ENCODE measurements around the gene VAMP5. TPM values are rescaled to one million over a fixed set of nuclear protein-coding genes. Genes with fewer than 3 reads are reported as not detected.

Gene VAMP5
- total RNA-seq, 1 donor from 2014 or later: not detected

DNA sequence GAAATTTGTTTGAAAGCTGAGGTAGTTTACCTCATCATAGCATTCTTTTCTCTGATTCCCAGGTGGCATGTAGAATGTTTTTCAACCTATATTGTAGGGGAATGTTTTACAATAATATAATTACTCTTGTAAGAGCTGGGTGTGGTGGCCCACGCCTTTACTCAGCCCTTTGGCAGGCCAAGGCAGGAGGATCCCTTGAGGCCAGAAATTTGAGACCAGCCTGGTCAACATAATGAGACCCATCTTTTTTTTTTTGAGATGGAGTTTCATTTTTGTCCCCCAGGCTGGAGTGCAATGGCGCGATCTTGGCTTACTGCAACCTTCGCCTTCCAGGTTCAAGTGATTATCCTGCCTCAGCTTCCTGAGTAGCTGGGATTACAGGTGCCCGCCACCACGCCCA lies 35.4 kb downstream of the VAMP5 start:
- Histone ChIP-seq H3K4me2 (no peak overlapping the region), H3K36me3 (peaks cover 15% of the 10 kb centered on the region), H3K4me1 (peaks cover 10% of the 10 kb centered on the region), H2AFZ (replicated peaks) (no peak overlapping the region), H3K79me2 (ENCODE audit: low read depth) (peaks cover 58% of the 10 kb centered on the region), H3K27ac (no peak overlapping the region), H4K20me1 (ENCODE audit: low read depth) (peaks cover 37% of the 10 kb centered on the region), H3K9ac (no peak overlapping the region), H3K27me3 (no peaks in the 10 kb centered on the region), H3K4me3 (no peak overlapping the region), H3F3A (ENCODE audit: low read depth) (peaks cover 6% of the 10 kb centered on the region), H3K9me3 (ENCODE audit: low read depth) (no peaks in the 10 kb centered on the region)
- Mint-ChIP-seq H3K9me3 (no peaks in the 10 kb centered on the region), H3K4me3 (no peak overlapping the region), H3K27me3 (ENCODE audit: insufficient read depth, low read depth) (peaks cover 2% of the 10 kb centered on the region), H3K27ac (no peak overlapping the region), H3K4me1 (peaks cover 15% of the 10 kb centered on the region), H3K36me3 (peaks cover 16% of the 10 kb centered on the region)
- TF ChIP-seq EZH2phosphoT487 (IDR thresholded peaks at IDR 0.05): no peak
- TF ChIP-seq, protein P1, sequence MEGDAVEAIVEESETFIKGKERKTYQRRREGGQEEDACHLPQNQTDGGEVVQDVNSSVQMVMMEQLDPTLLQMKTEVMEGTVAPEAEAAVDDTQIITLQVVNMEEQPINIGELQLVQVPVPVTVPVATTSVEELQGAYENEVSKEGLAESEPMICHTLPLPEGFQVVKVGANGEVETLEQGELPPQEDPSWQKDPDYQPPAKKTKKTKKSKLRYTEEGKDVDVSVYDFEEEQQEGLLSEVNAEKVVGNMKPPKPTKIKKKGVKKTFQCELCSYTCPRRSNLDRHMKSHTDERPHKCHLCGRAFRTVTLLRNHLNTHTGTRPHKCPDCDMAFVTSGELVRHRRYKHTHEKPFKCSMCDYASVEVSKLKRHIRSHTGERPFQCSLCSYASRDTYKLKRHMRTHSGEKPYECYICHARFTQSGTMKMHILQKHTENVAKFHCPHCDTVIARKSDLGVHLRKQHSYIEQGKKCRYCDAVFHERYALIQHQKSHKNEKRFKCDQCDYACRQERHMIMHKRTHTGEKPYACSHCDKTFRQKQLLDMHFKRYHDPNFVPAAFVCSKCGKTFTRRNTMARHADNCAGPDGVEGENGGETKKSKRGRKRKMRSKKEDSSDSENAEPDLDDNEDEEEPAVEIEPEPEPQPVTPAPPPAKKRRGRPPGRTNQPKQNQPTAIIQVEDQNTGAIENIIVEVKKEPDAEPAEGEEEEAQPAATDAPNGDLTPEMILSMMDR (IDR thresholded peaks at IDR 0.05): no peak
- no peak for DNase-seq (ENCODE audit: low spot score)

GRCh38 chr2:85621338-85621737 lies 37.1 kb downstream of the VAMP5 start:
- Histone ChIP-seq H3F3A (ENCODE audit: low read depth) (peaks cover 4% of the 10 kb centered on the region), H3K36me3 (peaks cover 15% of the 10 kb centered on the region), H3K4me3 (no peak overlapping the region), H3K9me3 (ENCODE audit: low read depth) (no peaks in the 10 kb centered on the region), H3K79me2 (ENCODE audit: low read depth) (peaks cover 51% of the 10 kb centered on the region), H3K9ac (no peak overlapping the region), H3K4me2 (no peak overlapping the region), H2AFZ (replicated peaks) (no peak overlapping the region), H3K27ac (no peak overlapping the region), H3K27me3 (no peaks in the 10 kb centered on the region), H3K4me1 (peaks cover 10% of the 10 kb centered on the region), H4K20me1 (ENCODE audit: low read depth) (peaks cover 37% of the 10 kb centered on the region)
- no peaks in the 10 kb centered on the region for H3K9me3 Mint-ChIP-seq
- H3K27ac Mint-ChIP-seq: no peak overlapping the region
- H3K4me1 Mint-ChIP-seq: peaks cover 11% of the 10 kb centered on the region
- peaks cover 2% of the 10 kb centered on the region for H3K27me3 Mint-ChIP-seq (ENCODE audit: insufficient read depth, low read depth)
- H3K4me3 Mint-ChIP-seq: no peak overlapping the region
- H3K36me3 Mint-ChIP-seq: peaks cover 24% of the 10 kb centered on the region
- TF ChIP-seq, protein P1 (IDR thresholded peaks at IDR 0.05): no peak
- TF ChIP-seq EZH2phosphoT487 (IDR thresholded peaks at IDR 0.05): no peak
- TF ChIP-seq EZH2 (IDR thresholded peaks at IDR 0.05): no peak
- no peak for DNase-seq (ENCODE audit: low spot score)

DNA sequence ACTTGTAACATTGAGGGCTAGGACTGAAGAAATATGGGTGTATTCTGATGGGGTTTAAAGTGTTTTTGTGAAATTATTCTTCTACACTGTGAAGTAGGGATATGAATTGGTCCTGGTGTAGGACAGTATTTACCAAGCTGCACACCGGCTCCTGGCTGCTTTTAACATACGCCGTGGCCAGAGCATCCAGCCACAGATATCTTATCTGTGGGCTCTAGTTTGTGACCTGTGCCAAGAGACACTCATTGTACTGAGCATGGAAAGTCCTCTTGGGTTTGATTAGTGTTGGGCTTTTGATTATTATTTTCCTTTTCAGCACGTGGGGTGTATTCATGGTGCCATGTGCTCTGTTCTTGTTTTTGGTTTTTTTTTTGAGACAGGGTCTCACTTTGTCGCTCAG lies 39.8 kb downstream of the VAMP5 start:
- H3K27ac Mint-ChIP-seq: no peak overlapping the region
- H3K4me3 Mint-ChIP-seq: no peak overlapping the region
- Histone ChIP-seq H3K27me3 (no peaks in the 10 kb centered on the region), H4K20me1 (ENCODE audit: low read depth) (peaks cover 13% of the 10 kb centered on the region), H3K79me2 (ENCODE audit: low read depth) (peaks cover 24% of the 10 kb centered on the region), H2AFZ (replicated peaks) (no peak overlapping the region), H3K4me3 (no peak overlapping the region), H3K9ac (no peak overlapping the region), H3K4me1 (no peaks in the 10 kb centered on the region), H3K9me3 (ENCODE audit: low read depth) (no peaks in the 10 kb centered on the region), H3K4me2 (no peak overlapping the region), H3K36me3 (peaks cover 21% of the 10 kb centered on the region), H3K27ac (no peak overlapping the region), H3F3A (ENCODE audit: low read depth) (peaks cover 4% of the 10 kb centered on the region)
- H3K27me3 Mint-ChIP-seq (ENCODE audit: insufficient read depth, low read depth): no peaks in the 10 kb centered on the region
- TF ChIP-seq EZH2 (IDR thresholded peaks at IDR 0.05) (no peak), EZH2phosphoT487 (IDR thresholded peaks at IDR 0.05) (no peak)
- TF ChIP-seq, protein P1 (IDR thresholded peaks at IDR 0.05): no peak
- peaks cover 29% of the 10 kb centered on the region for H3K36me3 Mint-ChIP-seq
- no peaks in the 10 kb centered on the region for H3K9me3 Mint-ChIP-seq
- no peak for DNase-seq (ENCODE audit: low spot score)
- peaks cover 3% of the 10 kb centered on the region for H3K4me1 Mint-ChIP-seq
